KOPT-K1 (cell line): ENCODE results near the gene ASS1.

ENCODE experiments used
- H3K27ac ChIP-seq: fragments of 200-600 bp; sonication (generic); 2 replicates; pipeline ENCODE4 v1.5.1; 2016; ENCODE audit warnings: antibody characterized with exemption, mild to moderate bottlenecking, low read depth, low read length; ENCODE audit not compliant: poor library complexity, severe bottlenecking
- H3K36me3 ChIP-seq: fragments of 200-600 bp; sonication (generic); 2 replicates; pipeline ENCODE4 v1.5.1; 2017; ENCODE audit warnings: antibody characterized with exemption, mild to moderate bottlenecking, low read length, moderate library complexity; ENCODE audit not compliant: insufficient read depth
- H3K9me3 ChIP-seq: fragments of 200-600 bp; sonication (generic); 2 replicates; pipeline ENCODE4 v1.5.1; 2017; ENCODE audit warnings: antibody characterized with exemption, low read length, mild to moderate bottlenecking; ENCODE audit not compliant: insufficient read depth, poor library complexity, severe bottlenecking

The ASS1 gene

DNA sequence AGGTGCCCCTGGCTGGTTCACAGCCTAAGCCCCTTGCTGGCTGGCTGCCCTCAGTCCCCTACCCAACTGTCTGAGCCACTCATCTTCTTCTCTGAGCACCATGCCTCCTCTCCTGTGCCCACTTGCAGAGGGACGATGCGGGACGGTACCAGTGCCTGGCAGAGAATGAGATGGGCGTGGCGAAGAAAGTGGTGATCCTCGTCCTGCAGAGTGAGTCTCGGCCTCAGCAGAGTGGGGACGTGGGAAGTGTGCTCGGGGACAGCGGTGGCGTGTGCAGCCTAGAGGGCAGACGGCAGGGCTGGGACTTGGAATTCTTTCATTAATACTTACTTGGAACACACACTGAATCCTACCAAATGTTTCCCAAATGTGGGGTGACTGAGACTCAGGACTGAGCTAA, 34.3 kb upstream of the ASS1 start:
- H3K36me3 ChIP-seq = no peaks in the 10 kb centered on the region
- H3K9me3 ChIP-seq = no peaks in the 10 kb centered on the region
- no peak overlapping the region for H3K27ac ChIP-seq

DNA sequence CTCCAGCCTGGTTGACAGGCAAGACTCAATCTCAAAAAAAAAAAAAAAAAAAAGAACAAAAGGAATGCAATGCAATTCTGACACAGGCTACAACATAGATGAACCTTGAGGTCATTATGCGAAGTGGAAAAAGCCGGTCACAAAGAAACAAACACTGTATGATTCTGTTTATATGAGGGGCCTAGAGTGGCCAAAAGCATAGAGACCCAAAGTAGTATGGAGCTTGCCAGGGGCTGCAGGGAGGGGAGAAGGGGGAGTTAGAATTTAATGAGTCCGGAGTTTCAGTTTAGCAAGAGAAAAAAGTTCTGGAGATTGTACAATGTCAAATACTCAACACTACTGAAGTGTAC, 33.2 kb upstream of the ASS1 start:
- no peaks in the 10 kb centered on the region for H3K9me3 ChIP-seq
- no peak overlapping the region for H3K27ac ChIP-seq
- H3K36me3 ChIP-seq = no peaks in the 10 kb centered on the region

DNA sequence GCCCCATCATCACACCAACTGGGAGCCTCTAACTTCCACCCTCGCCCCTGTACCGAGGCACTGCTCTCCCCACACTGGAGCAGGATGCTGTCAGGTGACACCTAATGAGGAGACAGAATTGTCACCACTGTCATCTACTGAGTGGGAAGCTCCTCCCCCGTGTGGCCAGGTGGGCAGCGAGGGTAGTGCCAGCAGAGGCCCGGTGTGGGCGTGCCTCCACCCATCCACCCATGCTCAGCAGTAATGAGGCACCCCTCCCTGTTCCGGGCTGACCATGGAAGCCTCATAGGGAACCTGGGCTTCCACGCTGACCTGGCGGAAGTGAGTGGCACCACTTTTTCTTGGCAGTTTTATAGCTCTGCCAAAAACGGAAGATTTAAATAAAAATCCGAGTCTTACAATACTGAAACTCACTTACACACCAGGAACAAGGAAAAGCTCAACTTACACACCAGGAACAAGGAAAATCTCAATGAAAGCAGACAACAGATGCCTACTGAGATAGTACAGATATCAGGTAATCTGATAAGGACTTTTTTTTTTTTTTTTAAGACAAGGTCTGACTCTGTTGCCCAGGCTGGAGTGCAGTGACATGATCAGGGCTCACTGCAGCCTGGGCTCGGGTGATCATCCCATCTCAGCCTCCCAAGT, 30.6 kb upstream of the ASS1 start:
- Histone ChIP-seq H3K9me3 (no peaks in the 10 kb centered on the region), H3K27ac (no peak overlapping the region), H3K36me3 (no peaks in the 10 kb centered on the region)

DNA sequence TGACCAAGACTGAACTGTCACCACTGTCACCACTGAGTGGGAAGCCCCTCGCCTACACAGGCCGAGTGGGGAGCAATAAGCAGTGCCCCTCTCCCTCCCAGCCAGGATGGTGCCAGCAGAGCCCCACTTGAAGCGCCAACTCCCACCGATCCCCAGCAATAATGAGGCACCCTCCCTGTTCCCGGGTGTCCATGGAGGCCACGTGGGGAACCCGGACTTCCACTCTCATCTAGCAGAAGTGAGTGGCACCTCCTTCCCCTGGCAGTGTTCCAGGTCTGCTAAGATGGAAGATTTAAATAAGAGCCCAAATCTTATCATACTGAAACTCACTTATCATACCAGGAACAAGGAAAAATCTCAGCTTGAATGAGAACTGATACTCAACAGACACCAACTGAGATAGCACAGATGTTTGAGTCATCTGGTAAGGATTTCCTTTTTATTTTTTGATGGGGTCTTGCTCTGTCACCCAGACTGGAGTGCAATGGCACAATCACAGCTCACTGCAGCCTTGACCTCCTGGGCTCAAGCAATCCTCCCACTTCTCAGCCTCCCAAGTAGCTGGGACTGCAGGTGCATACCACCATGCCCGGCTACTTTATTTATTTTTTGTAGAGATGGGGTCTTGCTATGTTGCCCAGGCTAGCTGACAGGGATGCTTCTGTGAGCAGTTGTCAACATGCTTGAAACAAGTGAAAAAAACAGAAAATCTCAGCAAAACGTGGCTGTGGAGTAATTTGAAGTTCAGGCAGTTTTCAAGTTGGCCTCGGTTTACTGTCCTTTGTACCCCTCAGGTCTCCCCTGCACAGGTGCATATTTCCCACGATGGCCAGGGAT, 29.6 kb upstream of the ASS1 start:
- no peaks in the 10 kb centered on the region for H3K9me3 ChIP-seq
- H3K27ac ChIP-seq = no peak overlapping the region
- H3K36me3 ChIP-seq = no peaks in the 10 kb centered on the region

DNA sequence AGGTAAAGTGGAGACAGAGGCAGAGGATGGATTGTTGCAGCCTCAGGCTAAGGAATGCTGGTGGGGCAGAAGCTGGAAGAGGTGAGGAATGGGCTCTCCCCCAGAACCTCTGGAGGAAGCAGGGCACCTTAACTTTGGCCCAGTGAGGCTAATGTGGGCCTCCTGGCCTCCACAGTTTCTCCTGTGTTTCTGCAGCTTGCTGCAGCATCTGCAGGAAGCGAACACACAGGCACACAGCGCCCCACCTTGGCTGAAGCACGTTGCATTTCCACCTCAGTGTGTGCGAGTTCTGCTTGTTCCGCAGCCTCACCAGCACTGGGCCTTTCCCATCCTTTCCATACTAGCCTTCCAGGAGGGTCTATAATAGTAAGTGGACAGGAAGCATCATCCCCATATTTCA, 27.2 kb upstream of the ASS1 start:
- no peaks in the 10 kb centered on the region for H3K36me3 ChIP-seq
- no peak overlapping the region for H3K27ac ChIP-seq
- H3K9me3 ChIP-seq = no peaks in the 10 kb centered on the region

DNA sequence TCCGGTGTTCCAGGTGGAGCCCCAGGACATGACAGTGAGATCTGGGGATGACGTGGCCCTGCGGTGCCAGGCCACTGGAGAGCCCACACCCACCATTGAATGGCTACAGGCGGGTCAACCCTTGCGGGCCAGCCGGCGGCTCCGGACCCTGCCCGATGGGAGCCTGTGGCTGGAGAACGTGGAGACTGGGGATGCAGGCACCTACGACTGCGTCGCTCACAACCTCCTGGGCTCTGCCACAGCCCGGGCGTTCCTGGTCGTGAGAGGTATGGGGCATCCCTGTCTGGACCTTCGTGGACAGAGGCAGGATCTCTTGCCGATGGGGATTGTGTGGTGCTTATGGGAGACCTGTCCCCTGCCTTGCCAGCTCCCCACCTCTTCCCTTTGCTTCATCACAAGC, 26.0 kb upstream of the ASS1 start:
- Histone ChIP-seq H3K27ac (no peak overlapping the region), H3K36me3 (no peaks in the 10 kb centered on the region), H3K9me3 (no peaks in the 10 kb centered on the region)

DNA sequence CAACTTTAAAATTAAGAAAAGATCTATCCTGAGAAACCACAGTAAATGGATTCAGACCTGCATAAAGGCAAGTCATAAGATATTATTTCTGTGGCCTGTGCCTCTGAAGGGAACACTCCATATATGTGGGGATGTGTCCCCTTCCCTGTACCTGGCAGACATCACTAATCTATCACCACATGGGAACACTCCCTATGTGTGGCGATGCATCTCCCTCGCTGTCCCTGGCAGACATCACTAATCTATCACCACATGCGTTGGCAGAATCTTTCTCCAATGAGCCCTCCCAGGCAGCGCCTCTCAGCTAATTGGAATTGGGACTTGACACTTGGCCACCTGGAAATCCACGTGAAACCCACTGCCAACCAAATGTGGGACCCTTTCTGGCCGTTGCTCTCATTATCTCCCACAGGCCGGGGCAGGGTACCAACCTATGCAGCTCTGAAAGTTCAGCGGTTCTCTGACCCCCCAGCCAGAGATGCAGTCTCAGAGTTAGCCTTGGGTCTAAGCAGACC, 25.2 kb upstream of the ASS1 start:
- no peaks in the 10 kb centered on the region for H3K9me3 ChIP-seq
- H3K27ac ChIP-seq = no peak overlapping the region
- H3K36me3 ChIP-seq = no peaks in the 10 kb centered on the region

DNA sequence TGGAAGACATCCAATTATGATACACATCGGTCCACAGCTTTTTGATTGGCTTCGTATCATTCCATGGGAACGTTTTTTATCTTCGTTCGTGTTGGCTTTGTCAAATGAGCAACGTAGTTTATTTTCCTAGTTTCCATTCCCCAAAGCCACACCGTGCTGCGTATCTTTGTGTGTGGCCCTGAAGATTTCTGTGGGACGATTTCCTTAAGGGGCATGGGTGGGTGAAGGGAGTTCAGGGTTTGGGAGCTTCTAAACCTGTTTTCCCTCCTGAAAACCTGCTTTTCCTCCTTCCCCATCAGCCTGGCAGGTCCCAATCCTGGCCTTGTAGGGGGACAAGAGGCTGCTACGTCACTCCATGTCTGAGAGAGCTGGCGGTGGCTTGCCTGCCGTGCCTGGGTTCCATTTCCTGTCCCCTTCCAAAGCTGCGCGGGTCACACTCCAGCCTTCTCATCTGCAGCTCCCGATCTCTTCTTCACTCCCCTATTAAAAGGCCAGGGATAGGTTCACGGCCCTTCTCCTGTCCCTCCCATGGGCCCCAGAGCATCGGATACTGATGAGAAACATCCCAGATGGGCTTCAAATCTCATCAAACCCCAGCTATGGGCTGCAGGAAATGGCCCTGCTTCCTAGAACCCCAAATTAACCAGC, 23.5 kb upstream of the ASS1 start:
- Histone ChIP-seq H3K9me3 (no peaks in the 10 kb centered on the region), H3K27ac (no peak overlapping the region), H3K36me3 (no peaks in the 10 kb centered on the region)

DNA sequence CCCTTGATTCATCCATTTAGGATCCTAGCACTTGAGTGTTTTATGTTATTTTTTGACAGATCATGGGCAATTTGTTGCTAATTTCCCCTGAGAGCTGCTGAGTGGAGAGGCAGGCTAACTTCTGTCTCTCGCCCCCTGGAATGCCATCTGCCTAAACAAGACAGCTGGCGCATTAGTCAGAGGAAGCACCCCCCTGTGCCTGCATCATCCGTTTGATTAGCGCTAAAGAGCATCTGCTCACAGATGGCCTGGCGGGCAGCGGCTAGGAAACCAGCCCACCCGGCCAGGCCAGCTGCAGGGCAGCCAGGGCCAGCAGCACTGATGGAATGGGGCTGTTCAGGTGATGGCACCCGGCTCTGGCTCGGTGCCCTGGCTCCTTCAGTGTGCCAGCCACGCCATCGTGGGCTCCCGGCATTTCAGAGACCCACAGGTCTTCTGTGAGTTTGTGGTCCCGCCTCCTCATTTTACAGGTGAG, 22.9 kb upstream of the ASS1 start:
- Histone ChIP-seq H3K36me3 (no peaks in the 10 kb centered on the region), H3K27ac (no peak overlapping the region), H3K9me3 (no peaks in the 10 kb centered on the region)

DNA sequence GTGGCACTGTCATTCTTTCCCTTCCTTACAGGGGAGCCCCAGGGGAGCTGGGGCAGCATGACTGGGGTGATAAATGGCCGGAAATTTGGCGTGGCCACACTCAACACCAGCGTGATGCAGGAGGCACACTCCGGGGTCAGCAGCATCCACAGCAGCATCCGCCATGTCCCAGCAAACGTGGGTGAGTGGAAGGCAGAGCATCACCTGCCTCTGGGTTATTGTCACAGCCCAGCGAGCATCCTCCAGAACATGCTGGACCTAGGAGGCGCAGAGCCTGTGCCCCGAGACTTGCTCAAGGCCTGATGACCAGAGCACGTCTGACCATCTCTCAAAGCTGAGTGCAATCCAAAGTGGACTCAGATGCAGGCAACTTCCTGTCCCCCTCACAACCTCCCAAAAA, 22.2 kb upstream of the ASS1 start:
- Histone ChIP-seq H3K27ac (no peak overlapping the region), H3K36me3 (no peaks in the 10 kb centered on the region), H3K9me3 (no peaks in the 10 kb centered on the region)

DNA sequence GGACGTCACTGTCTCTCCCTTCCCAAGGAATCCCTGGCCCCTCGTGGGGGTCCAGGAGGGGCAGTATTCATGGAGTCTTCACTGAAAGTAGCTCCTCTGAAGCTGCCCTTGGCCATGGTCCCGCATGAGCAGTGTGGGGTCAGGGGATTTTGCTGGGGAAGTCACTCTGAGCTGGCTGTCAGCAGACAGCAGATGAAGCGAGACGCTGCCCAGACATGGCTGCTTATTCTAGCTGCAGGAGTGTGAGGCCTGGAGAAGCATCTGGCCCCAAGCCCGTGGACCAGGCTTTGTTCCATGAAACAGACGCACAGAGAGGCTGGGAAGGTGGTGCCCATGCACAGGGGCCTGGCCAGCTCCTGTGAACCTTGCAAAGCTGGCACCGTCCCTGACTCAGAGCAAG, 21.5 kb upstream of the ASS1 start:
- H3K9me3 ChIP-seq = no peaks in the 10 kb centered on the region
- H3K36me3 ChIP-seq = no peaks in the 10 kb centered on the region
- H3K27ac ChIP-seq = no peak overlapping the region

DNA sequence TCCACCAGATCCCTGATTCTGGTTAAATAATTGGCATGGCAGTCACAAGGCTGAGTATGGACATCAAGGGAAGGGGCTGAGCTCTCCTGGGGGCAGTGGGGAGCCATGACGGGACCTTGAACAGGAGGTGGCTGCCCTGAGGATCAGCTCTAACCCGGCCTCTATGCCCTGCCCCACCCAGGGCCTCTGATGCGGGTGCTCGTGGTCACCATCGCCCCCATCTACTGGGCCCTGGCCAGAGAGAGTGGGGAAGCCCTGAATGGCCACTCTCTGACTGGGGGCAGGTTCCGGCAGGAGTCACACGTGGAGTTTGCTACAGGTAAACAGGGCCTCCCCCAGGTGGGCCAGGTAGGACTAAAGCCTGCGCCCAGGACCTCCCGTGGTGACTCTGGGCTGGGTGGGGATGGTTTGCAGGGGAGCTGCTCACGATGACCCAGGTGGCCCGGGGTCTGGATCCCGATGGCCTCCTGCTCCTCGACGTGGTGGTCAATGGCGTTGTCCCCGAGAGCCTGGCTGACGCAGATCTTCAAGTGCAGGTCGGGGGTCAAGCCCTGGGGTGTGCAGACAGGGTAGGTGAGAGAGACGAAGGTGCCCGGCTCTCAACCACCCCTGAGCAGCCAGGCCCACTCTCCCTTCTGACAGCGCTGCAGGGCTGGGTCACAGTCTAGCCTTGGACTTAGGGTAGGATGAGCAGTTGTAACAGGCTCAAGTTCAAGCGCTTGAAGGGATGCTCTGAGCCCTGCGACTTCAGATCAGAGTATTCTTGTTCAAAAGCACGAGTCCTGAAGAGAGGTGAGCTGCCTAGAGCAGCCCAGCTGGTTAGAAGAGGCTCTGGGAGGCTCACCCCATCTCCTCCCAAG, 19.9 kb upstream of the ASS1 start:
- no peaks in the 10 kb centered on the region for H3K36me3 ChIP-seq
- H3K27ac ChIP-seq = no peak overlapping the region
- H3K9me3 ChIP-seq = no peaks in the 10 kb centered on the region

DNA sequence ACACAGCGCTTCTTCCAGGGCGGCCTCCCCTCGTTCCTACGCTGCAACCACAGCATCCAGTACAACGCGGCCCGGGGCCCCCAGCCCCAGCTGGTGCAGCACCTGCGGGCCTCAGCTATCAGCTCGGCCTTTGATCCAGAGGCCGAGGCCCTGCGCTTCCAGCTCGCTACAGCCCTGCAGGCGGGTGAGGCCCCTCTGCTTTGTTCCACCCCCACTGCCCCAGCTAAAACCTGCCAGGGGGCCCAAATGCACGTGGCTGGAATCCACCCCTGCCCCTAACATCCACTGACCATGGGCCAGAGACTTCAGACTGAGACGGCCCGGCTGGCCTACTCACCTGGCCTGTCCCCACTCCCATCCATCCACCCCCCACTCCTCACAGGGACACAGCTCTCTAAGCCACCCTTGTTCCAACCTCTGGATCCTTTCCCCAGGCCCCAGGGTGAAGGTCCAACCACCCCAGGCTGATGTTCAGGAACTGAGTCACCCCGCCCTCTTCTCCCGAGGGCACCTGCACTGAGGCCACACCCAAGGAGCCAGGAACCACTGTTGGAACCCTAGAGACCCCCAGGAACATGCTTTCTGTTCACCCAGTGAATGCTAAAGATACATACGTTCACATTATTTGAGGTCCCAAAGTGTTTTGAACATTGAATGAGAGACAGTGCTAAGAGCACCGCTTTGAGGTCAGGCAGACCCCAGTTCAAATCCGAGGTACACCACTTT, 18.9 kb upstream of the ASS1 start:
- Histone ChIP-seq H3K36me3 (no peaks in the 10 kb centered on the region), H3K27ac (no peak overlapping the region)

DNA sequence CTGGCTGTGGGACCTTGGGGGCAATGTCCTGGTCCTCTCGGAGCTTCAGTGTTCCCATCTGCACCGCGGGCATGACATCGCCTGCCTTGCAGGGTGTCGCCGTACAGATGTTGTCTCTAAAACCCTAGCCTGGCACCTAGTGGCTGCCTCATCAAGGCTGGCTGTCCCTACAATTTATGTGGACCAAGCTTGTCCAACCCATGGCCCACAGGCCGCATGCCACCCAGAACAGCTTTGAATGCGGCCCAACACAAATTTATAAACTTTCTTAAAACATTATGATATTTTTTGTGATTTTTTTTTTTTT, 18.3 kb upstream of the ASS1 start:
- Histone ChIP-seq H3K27ac (no peak overlapping the region), H3K9me3 (peaks cover 5% of the 10 kb centered on the region), H3K36me3 (no peaks in the 10 kb centered on the region)

More for the DNA sequence above, 18.9 kb upstream of the ASS1 start:
- peaks cover 5% of the 10 kb centered on the region for H3K9me3 ChIP-seq
